ENCODE results near the gene RRP36.
"Not testable (repeated sequence)": the region's sequence is repeated elsewhere in the genome, so short reads cannot be mapped to it uniquely, and the experiment has no call there.

Gene RRP36

DNA sequence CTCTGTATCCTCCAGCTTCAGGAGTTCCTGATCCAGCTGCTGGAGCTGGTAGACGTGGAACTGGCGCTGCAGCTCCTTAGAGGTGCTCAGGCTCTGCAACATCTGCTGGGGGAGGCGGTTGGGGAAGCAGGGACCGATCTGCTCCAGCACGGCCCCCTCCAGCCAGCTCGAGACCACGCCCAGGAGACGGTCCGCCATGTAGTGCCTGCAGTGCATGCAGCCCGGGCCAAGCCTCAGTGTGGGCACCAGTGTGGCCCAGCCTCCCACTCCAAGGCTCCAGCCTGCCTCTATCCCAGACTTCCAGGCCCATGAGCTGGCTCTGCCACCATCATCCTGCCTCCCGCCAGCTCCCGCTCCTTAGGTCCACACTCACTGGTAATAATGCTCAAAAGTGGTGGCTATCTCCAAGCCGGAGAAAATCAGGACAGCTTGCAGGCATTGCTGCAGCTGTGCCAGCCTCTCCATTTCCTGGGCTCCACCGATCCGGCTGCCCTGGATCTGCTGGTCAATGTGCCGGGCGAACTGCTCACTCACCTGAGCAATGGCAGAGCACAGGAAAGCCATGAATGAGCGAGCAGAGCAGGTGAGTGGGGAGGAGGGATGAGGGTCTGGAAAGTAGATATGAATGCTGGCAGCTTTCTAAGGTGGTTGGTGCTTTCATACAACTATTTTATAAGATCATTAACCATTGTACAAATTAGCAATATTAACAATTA lies 19.3 kb downstream of the RRP36 start:
- in situ Hi-C loops (cut with HindIII; ENCODE audit: low sequenced_read_pairs): no loop called here
- no peak overlapping the region for H3K4me3 ChIP-seq (ENCODE audit: low read depth, low read length)
- DNase-seq (ENCODE audit: low read depth): no peak
- TF ChIP-seq, protein P1, sequence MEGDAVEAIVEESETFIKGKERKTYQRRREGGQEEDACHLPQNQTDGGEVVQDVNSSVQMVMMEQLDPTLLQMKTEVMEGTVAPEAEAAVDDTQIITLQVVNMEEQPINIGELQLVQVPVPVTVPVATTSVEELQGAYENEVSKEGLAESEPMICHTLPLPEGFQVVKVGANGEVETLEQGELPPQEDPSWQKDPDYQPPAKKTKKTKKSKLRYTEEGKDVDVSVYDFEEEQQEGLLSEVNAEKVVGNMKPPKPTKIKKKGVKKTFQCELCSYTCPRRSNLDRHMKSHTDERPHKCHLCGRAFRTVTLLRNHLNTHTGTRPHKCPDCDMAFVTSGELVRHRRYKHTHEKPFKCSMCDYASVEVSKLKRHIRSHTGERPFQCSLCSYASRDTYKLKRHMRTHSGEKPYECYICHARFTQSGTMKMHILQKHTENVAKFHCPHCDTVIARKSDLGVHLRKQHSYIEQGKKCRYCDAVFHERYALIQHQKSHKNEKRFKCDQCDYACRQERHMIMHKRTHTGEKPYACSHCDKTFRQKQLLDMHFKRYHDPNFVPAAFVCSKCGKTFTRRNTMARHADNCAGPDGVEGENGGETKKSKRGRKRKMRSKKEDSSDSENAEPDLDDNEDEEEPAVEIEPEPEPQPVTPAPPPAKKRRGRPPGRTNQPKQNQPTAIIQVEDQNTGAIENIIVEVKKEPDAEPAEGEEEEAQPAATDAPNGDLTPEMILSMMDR (IDR thresholded peaks at IDR 0.05; ENCODE audit: low read depth, low read length, missing control alignments): no peak

DNA sequence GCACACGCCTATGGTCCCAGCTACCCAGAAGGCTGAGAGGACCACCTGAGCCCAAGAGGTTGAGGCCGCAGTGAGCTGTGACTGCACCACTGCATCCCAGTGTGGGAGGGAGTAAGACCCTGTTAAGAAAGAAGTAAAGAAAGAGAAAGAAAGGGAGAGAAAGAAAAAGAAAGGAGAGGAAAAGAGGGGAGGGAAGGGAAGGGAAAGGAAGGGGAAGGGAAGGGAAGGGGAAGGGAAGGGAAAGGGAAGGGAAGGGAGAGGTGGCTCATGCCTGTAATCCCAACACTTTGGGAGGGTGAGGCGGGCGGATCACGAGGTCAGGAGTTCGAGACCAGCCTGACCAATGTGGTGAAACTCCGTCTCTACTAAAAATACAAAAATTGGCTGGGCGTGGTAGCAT lies 20.1 kb downstream of the RRP36 start:
- H3K4me3 ChIP-seq (ENCODE audit: low read depth, low read length); DNase-seq (ENCODE audit: low read depth); in situ Hi-C loops (cut with HindIII; ENCODE audit: low sequenced_read_pairs): not testable (repeated sequence)

DNA sequence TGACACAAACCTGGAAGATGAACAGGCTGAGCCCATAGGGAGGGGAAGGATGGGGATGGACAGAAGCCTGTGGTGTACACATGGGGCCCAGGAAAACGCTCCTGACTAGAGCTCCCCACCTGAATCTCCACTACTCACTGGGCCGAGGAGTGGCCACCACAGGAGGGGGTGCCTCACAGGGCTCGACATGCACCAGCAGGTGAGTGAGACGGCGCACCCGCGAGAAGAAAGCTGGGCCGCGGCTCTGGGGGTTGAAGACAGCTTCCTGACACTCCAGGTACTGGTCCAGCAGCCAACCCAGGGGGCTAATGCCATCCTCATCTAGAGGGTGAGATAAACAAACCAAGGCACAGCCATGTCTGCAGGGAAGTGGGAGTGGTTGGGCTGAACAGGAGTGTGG lies 21.9 kb downstream of the RRP36 start:
- DNase-seq (ENCODE audit: low read depth): no peak
- no peak overlapping the region for H3K4me3 ChIP-seq (ENCODE audit: low read depth, low read length)
- TF ChIP-seq, protein P1 (IDR thresholded peaks at IDR 0.05; ENCODE audit: low read depth, low read length, missing control alignments): no peak
- in situ Hi-C loops (cut with HindIII; ENCODE audit: low sequenced_read_pairs): no loop called here

DNA sequence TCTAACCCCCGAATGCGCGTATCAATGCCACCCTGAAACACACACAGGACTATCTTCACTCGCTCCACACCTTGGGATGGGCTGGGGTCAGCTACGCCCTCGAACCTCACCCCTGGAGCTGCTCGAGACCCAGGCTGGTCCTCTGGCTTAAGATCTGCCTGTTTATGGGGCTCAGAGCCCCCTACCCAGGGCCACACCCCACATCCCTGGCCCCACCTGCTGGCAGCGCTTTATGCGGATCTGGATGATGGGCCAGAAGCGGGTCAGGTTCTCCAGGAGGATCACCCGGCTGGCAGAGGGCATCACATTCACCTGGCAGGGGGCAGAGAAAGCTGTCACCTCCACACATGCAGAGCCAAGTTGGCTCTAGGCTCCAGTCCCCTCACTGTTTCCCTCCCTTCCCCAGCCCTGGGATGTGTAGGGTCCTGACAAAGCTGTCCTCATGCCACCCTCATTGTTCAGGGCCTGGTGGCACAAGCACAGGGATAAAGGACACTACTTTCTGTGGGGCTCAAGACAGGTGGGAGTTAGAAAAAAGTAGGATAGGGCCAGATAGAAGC lies 24.0 kb downstream of the RRP36 start:
- DNase-seq (ENCODE audit: low read depth): no peak
- in situ Hi-C loops (cut with HindIII; ENCODE audit: low sequenced_read_pairs): no loop called here
- no peak overlapping the region for H3K4me3 ChIP-seq (ENCODE audit: low read depth, low read length)
- TF ChIP-seq, protein P1 (IDR thresholded peaks at IDR 0.05; ENCODE audit: low read depth, low read length, missing control alignments): no peak

DNA sequence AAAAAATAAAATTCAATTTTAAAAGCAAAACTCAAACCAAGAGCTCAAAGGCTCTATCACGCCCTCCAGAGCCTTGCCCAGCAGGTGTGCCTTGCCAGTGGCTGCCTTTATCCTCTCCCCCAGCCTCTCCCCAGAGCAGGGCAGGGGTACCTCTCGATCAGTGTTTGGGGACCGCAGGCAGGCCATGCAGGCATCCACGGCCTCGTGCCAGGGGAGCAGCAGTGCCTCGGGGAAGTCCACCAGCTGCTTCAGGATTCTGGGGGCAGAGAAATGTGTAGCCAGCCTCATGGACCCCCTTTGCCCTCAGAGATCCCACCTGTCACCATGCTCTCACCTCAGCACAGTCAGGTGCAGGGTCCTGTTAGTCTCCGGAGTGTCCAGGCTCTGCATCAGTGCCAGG lies 26.6 kb downstream of the RRP36 start:
- TF ChIP-seq, protein P1 (IDR thresholded peaks at IDR 0.05; ENCODE audit: low read depth, low read length, missing control alignments): no peak
- no peak overlapping the region for H3K4me3 ChIP-seq (ENCODE audit: low read depth, low read length)
- in situ Hi-C loops (cut with HindIII; ENCODE audit: low sequenced_read_pairs): no loop called here
- DNase-seq (ENCODE audit: low read depth): no peak

DNA sequence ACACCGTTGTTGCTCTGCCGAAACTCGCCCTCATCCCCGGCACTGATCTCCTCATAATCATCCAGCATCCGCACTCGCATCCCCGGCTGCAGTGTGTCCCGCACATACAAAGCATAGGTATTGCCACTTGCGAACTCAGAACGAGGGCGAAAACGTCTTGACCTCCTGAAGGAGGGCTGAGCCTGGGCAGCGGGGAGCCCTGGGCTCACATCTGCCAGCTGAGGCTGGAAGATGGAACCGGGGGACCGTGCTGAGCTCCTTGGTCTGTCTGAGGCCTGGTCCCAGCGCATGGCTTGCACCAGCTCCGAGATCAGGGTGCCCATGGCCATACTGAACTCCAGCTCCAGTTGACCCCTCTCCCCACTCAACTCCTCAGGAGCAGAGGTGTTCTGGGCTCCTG lies 29.6 kb downstream of the RRP36 start:
- in situ Hi-C loops (cut with HindIII; ENCODE audit: low sequenced_read_pairs): no loop called here
- no peak for DNase-seq (ENCODE audit: low read depth)
- no peak overlapping the region for H3K4me3 ChIP-seq (ENCODE audit: low read depth, low read length)
- TF ChIP-seq, protein P1 (IDR thresholded peaks at IDR 0.05; ENCODE audit: low read depth, low read length, missing control alignments): no peak

DNA sequence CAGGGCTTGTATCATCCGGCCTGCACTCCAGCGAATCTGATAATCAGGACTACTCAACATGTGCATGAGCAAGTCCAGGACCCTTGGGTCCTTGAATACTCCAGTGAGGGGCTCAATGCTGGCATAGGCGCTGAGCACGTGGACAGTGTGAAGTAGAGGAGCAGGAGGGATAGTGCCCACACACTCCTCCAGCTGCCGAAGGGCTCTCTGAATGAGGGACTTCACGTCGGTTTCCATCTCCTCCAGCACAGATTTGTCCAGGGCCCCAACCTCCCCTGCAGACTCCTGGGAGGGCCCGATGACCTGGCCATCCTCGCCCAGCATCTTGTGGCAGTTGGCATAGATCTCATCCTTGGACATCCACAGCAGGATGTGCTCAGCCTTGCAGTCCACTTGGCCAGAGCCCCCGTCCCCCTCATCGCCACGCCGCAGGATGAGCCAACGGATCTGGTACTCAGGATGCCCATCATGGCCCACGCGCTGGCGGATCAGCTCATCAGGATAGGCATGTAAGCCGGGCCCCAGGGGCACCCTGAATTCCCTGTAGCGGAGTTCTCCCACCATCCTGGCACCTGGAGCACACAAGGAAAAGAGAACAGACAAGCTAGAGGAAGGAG lies 30.9 kb downstream of the RRP36 start:
- in situ Hi-C loops (cut with HindIII; ENCODE audit: low sequenced_read_pairs): no loop called here
- H3K4me3 ChIP-seq (ENCODE audit: low read depth, low read length): peak overlapping the region; percentile 85
- DNase-seq (ENCODE audit: low read depth): no peak
- TF ChIP-seq, protein P1 (IDR thresholded peaks at IDR 0.05; ENCODE audit: low read depth, low read length, missing control alignments): no peak
